Activated T-cell treated with anti-CD3 and anti-CD28 coated beads for 1 hour (primary cell): ENCODE results near the gene PPP3CA.

Experiments
- DNase-seq: peaks from one replicate; pipeline ENCODE4 v3.0.0-alpha.2; 2020; ENCODE audit warnings: low read depth

Gene PPP3CA

DNA sequence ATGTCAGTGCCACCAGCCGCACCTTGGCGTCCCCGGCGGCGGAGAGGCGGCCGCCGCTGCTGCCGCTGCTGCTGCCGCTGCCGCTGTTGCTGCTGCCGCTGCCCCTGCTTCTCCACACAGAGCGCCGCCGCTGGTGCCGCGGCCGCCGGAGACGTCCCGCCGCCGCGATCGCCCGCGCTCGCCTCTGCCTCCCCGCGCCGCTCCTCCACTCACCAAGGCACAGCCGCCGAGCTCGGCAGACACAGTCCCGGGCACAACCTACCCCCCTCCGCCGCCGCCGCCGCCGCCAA is at the start of gene PPP3CA:
Gene PPP3CA (minus strand): TSS at position 260 of the 290 bp plus-strand sequence.
- no peak for DNase-seq

GRCh38 chr4:101393256-101393655 is 45.9 kb upstream of the PPP3CA start:
- no peak for DNase-seq

DNA sequence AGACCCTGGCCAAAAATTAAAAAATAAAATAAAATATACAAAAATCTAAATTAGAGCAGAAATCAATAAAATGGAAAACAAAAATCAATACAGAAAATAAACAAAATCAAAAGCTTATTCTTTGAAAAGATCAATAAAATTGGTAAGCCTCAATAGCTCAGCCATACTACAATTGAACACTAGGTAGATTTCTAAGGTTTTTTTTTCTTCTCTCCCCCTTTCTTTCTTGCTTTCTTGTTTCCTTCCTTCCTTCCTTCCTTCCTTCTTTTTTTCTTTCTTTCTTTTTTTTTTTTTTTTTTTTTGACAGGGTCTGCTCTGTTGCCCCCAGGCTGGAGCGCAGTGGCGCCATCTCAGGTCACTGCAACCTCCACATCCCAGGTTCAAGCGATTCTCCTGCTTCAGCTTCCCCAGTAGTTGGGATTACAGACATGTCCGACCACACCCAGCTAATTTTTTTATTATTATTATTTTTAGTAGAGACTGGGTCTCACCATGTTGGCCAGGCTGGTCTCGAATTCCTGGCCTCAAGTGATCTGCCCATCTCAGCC is 23.4 kb upstream of the PPP3CA start:
- no peak for DNase-seq

DNA sequence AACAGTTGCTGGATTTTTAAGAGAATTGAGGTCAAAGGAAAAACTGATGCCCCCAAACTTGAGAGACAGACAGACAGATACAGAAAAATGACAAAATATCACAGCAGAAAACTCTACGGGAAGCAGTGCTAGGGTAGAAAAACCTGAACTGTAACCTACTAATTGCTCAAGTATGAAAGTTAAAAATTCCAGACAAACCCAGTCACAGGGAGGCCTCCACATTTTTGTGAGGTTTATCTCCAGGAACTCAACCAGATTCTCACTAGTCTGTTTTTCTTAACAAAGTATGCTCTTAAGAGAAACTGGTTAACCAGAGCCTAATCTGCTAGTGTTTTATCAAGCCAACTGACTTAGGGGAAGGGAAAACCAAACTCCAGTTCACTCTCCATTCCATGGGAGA is 19.9 kb upstream of the PPP3CA start:
- no peak for DNase-seq

- no peak for DNase-seq
These were observed 19.0 kb upstream of the PPP3CA start for GRCh38 chr4:101366331-101366730.

DNA sequence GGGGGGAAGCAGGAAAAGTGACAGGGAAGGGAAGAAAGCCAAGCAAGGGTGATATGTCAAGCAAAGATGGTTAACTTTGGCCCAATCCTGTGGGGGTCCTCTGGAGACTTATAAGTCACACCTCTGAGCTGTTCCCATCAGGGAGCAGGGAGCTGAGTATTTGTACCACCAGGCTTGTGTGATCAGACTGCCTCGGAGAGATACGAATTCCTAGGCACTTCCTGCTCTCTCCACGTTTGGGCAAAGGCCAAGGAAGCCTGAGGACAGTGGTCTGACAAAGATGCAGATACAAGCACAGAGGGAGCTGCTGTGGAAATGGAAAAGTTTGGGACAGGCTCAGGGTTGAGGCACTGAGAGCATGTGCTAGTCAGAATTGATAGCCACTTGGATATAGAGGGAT is 10.4 kb upstream of the PPP3CA start:
- no peak for DNase-seq

- no peak for DNase-seq
These were observed 9.6 kb upstream of the PPP3CA start for GRCh38 chr4:101356928-101357327.

DNA sequence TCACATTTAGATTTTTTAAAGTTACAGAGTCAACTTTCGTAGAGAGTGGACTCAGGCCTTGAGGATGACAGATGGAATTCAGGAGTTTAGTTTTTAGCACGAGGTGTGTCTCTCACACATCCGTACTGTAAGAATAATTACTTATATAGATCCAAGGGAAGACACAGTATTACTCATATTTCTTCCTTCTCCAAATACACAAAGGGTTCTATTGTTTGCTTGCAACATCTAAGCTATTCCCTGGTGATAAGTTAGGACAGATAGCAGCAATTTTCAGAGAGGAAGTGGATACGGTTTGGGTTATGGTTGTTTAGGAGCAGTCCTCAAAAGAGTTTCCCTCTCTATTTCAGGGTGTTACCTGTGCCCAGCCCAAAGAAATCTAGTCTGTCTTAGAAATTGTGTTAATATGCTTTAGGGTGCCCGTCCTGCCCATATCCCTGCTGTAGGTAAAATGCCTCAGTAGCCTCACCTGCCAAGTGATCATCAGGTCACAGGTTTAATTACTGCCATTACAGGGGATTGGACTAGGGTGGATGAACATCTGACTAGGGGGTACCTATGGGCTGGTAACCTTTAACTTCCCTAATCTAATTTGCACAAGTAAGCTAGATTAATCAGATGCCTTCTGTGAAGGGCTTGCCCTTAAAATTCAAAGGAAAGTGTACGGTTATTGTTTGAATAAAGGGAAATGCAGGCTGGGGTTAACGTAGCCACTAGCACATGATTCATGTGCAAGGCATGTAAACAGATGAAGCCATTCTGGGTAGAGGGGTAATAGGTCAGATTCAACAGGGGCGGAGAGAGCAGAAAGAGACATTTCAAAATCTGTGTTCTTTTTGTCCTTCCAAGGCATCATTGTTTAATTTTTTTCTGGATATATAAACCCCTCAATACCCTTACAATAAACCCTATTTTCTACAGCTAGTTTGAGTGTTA is 8.7 kb upstream of the PPP3CA start:
- no peak for DNase-seq

GRCh38 chr4:101355246-101355645 is 7.9 kb upstream of the PPP3CA start:
- no peak for DNase-seq

DNA sequence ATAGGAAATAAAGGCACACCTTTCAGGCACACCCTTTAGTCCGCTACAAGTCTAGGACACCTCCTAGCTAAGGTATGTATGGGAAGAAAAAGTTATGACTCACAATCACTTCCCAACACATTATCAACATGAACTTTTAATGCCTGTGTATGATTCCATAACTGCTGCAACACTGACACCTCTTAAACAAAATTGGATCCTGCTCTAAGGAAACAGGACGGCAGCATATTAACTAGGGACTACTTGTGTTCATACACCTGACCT is 2.4 kb upstream of the PPP3CA start:
- no peak for DNase-seq

- no peak for DNase-seq
These were observed 1.9 kb upstream of the PPP3CA start for GRCh38 chr4:101348995-101349800.

DNA sequence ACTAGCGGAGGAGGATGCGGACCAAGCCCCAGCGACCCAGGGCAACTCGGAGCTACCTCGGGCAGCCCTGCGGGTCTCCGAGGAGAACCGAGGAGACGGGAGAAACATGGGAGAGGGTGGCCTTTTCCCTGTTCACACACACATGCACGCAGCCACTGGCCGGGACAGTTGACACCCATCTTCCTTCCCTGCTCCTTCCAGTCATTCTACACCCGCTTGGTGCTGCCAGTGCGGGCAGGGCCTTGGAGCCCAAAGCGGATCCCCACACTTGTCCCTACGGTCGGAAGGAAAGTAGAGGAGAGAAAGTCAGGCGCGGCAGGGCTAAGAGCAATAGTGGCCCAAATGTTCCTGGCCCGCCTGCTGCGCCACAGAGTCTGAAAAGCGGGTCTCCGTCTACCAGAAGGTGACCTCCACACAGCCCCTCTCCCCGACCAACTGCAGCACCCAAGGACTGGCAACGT is 1.1 kb upstream of the PPP3CA start:
- DNase-seq, result no peak

- peak; percentile 99 for DNase-seq
These were observed 436 bp upstream of the PPP3CA start for GRCh38 chr4:101347557-101348366.

DNA sequence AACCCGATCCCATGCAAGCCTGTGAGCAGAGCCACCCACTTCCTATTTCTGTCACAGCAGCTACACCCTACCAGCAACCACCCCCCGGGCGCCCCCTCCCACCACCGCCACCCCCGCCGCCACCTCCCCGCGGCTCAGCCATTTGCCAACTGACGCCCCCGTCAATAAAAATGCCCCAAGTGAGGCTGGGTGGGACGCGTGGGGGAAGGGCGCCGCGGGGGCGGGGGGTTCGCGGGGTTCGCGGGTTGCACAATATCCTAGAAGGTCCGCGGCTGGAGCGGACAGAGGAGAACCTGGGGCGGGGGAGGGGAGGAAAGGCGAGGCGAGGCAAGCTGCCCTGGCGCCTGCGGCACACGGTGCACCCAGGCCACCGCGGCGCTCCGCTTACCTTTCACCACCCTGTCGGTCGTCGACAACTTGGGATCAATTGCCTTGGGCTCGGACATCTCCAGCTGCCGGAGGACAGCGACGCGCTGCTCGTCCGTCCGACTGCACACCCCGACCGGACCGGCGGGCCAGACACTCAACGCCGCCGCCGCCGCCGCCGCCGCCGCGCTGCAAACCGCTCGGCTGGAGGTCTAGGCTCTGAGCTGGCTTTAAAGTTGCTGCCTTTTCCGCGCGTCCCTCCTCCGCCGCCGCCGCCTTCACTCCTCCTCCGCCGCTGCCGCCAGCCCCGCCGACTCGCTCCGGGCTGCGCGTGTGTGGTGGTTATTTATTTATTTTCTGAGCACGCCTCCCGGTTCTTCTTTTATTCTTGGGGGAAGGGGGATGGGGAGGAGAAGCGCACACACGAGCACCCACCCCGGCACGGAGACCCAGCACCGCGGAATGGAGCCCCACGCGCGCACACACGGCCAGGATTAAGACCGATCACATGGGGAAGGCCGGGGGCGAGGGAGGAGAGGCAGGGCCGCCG is 717 bp downstream of the PPP3CA start:
- peak; percentile 49 for DNase-seq

DNA sequence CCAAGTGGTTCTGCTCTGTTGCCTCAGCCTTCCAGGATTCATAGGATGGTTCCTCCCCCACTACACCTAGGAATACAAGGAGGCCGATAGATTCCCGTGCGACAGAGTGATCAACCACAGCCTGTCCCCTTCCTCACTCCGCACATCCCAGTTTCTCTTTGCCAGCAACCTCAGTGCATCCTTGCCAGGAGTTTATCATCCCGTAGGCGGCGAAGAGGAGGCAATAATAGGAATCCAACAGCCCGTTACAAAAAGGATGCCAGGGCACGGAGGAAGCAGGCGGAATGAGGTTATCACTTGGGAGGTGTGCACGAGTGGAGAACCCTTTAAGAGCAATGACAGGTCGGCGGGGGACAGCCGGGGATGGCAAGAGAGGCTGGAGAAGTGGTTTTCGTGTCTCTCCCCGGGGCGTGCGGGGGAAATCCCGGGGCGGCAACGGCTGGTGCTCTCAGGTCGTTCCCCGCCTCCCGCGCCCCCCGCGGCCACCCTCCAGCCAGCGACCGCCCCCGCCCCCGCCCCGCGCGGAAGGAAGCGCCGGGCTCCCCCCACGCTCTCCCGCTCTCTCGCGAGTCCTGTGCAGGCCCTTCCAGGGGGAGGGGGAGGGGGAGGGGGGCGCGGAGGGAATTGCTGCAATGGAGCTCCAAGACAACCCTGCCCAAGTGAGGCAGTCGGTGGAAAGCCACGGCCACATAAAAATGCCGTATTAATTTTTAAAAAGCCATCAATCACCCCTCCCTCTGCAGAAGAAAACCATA is 1.6 kb downstream of the PPP3CA start:
- peak; percentile 38 for DNase-seq

GRCh38 chr4:101345271-101345595 is 2.1 kb downstream of the PPP3CA start:
- DNase-seq, result no peak

- DNase-seq, result no peak
These were observed 8.0 kb downstream of the PPP3CA start for GRCh38 chr4:101339332-101339731.

GRCh38 chr4:101337688-101338087 is 9.6 kb downstream of the PPP3CA start:
- no peak for DNase-seq

DNA sequence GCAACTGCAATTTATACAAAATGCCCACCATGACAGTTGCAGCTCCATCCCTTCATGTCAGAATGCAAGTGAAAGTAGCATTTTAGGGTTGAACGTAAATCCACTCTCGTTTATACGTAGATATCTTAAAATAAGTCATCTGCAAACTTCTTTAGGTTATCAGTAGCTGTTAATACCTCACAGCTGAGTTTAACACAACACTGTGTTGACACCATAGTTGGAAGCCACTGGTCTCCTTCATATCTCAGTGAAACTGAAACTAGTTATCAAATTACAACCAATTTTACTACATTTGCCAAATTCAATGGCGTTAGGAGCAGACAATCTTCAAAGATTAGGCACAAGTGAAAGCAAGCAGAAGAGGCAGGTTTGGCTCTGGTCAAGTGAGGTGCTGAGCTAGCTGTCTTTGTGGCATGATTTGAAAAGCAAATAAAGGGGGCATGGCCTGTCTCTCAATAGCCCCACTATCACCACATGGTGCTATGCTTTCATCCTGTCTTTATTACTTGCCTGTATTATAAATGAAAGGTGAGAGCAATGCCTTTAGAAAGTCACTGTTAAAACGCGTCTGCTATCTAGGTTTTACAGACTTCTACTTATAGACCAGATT is 12.3 kb downstream of the PPP3CA start:
- DNase-seq, result no peak

GRCh38 chr4:101332424-101332823 is 14.9 kb downstream of the PPP3CA start:
- no peak for DNase-seq
